IMR-90 (cell line): ENCODE results near the gene CACNA2D3. TPM values are rescaled to one million over a fixed set of nuclear protein-coding genes. Genes with fewer than 3 reads are reported as not detected.
A peak's percentile ranks its signal among the peaks of the same experiment; 100 is the strongest.

ENCODE experiments used
- ATAC-seq: fragments of 200-7000 bp; cut with Tn5 transposase; 2 replicates; pipeline ENCODE4 v1.9.1; 2020; ENCODE audit warnings: low read depth, mild to moderate bottlenecking, moderate library complexity
- BruUV-seq: library from RNA; stranded (reverse); fragments of 400-500 nt; replicated peaks from 2 replicates; lab custom pipeline; 2021; lab: Mats Ljungman, UMichigan
- CTCF ChIA-PET: fragments of 300-600 bp; formaldehyde crosslinking; extraction: SDS; loops from one replicate; lab custom pipeline; 2021; ENCODE audit warnings: antibody characterized with exemption; lab: Yijun Ruan, JAX
- POLR2A ChIA-PET: fragments of 300-600 bp; sonication (Branson Sonifier 250); formaldehyde crosslinking; loops from one replicate; lab custom pipeline; 2022; ENCODE audit warnings: antibody characterized with exemption; ENCODE audit not compliant: unreplicated experiment; lab: Charles Lee
- DNase-seq: peaks from one replicate; pipeline ENCODE4 v3.0.0; 2013
- H2AFZ ChIP-seq: replicated peaks from 2 replicates; pipeline ENCODE3; 2013; ENCODE audit warnings: low read length, mild to moderate bottlenecking; ENCODE audit not compliant: poor library complexity
- H2AK5ac ChIP-seq: 2 replicates; pipeline ENCODE4 v1.6.1; 2013; ENCODE audit warnings: low read depth, low read length, inconsistent platforms
- H2AK9ac ChIP-seq: replicated peaks from 2 replicates; pipeline ENCODE3; 2013; ENCODE audit warnings: mild to moderate bottlenecking, low read depth, low read length, moderate library complexity; ENCODE audit not compliant: poor library complexity
- H2BK120ac ChIP-seq: 2 replicates; pipeline ENCODE4 v1.6.1; 2013; ENCODE audit warnings: low read depth, low read length, inconsistent platforms
- H2BK15ac ChIP-seq: 3 replicates; pipeline ENCODE4 v1.6.1; 2013; ENCODE audit warnings: low read depth, low read length, inconsistent platforms
- H2BK20ac ChIP-seq: 2 replicates; pipeline ENCODE4 v1.6.1; 2013; ENCODE audit warnings: low read depth, mild to moderate bottlenecking, inconsistent platforms, low read length, moderate library complexity
- H2BK5ac ChIP-seq: 2 replicates; pipeline ENCODE4 v1.6.1; 2013; ENCODE audit warnings: mild to moderate bottlenecking, low read depth, low read length, inconsistent platforms; ENCODE audit not compliant: poor library complexity, severe bottlenecking
- H3K14ac ChIP-seq: replicated peaks from 2 replicates; pipeline ENCODE4 v1.6.1; 2013; ENCODE audit warnings: low read depth, low read length, inconsistent platforms
- H3K18ac ChIP-seq: 2 replicates; pipeline ENCODE4 v1.6.1; 2013; ENCODE audit warnings: low read depth, low read length, control low read depth
- H3K23ac ChIP-seq: 2 replicates; pipeline ENCODE4 v1.6.1; 2013; ENCODE audit warnings: low read depth, low read length, inconsistent platforms
- H3K27ac ChIP-seq: 2 replicates; pipeline ENCODE4 v1.5.1; 2013; ENCODE audit warnings: mild to moderate bottlenecking, control low read depth, low read length; ENCODE audit not compliant: insufficient read depth
- H3K27me3 ChIP-seq: 2 replicates; pipeline ENCODE4 v1.6.1; 2013; ENCODE audit warnings: low read length; ENCODE audit not compliant: control insufficient read depth, insufficient read depth
- H3K36me3 ChIP-seq: 2 replicates; pipeline ENCODE4 v1.6.1; 2013; ENCODE audit warnings: low read length, mixed read lengths; ENCODE audit not compliant: control insufficient read depth, insufficient read depth
- H3K4ac ChIP-seq: 2 replicates; pipeline ENCODE4 v1.6.1; 2013; ENCODE audit warnings: low read depth, low read length, inconsistent platforms
- H3K4me1 ChIP-seq: 2 replicates; pipeline ENCODE4 v1.6.1; 2013; ENCODE audit warnings: low read length, mixed read lengths; ENCODE audit not compliant: control insufficient read depth, insufficient read depth
- H3K4me2 ChIP-seq: 2 replicates; pipeline ENCODE4 v1.6.1; 2013; ENCODE audit warnings: low read depth, mild to moderate bottlenecking, control low read depth, low read length, moderate library complexity
- H3K4me3 ChIP-seq: 2 replicates; pipeline ENCODE4 v1.5.1; 2013; ENCODE audit warnings: low read depth, mild to moderate bottlenecking, control low read depth, low read length, moderate library complexity; ENCODE audit not compliant: insufficient read depth
- H3K56ac ChIP-seq: 2 replicates; pipeline ENCODE4 v1.6.1; 2013; ENCODE audit warnings: low read length, inconsistent platforms; ENCODE audit not compliant: insufficient read depth; ENCODE audit errors: extremely low read depth
- H3K79me1 ChIP-seq, 2 experiments: 2 replicates each; pipeline ENCODE4 v1.6.1; 2013; ENCODE audit warnings: low read length in 2 of 2, inconsistent platforms in 1 of 2, low read depth in 1 of 2
- H3K9ac ChIP-seq: 2 replicates; pipeline ENCODE4 v1.6.1; 2013; ENCODE audit warnings: low read depth, low read length, control low read depth
- H3K9me1 ChIP-seq: 2 replicates; pipeline ENCODE4 v1.6.1; 2013; ENCODE audit warnings: low read length, inconsistent platforms; ENCODE audit not compliant: insufficient read depth
- H3K9me3 ChIP-seq: 2 replicates; pipeline ENCODE4 v1.6.1; 2013; ENCODE audit warnings: low read length; ENCODE audit not compliant: control insufficient read depth, insufficient read depth
- H4K20me1 ChIP-seq: 2 replicates; pipeline ENCODE4 v1.6.1; 2013; ENCODE audit warnings: low read length, inconsistent platforms; ENCODE audit not compliant: insufficient read depth
- H4K5ac ChIP-seq: 2 replicates; pipeline ENCODE4 v1.6.1; 2013; ENCODE audit warnings: mild to moderate bottlenecking, low read depth, low read length, control low read depth
- H4K8ac ChIP-seq, 2 experiments: 2 replicates each; pipeline ENCODE4 v1.6.1; 2013; ENCODE audit warnings: low read depth in 2 of 2, low read length in 2 of 2, control low read depth in 1 of 2, inconsistent platforms in 1 of 2
- H4K91ac ChIP-seq: 2 replicates; pipeline ENCODE4 v1.6.1; 2013; ENCODE audit warnings: low read depth, low read length, inconsistent platforms; ENCODE audit not compliant: insufficient read depth
- CHD1 ChIP-seq: IDR thresholded peaks from 2 replicates; pipeline ENCODE4 v1.6.1; 2012; ENCODE audit warnings: low read depth, low read length, improper control_type of control experiment
- MAFK ChIP-seq: IDR thresholded peaks from 2 replicates; pipeline ENCODE4 v1.6.1; 2012; ENCODE audit warnings: low read depth, low read length, improper control_type of control experiment
- RAD21 ChIP-seq: IDR thresholded peaks from 2 replicates; pipeline ENCODE4 v1.6.1; 2012; ENCODE audit warnings: low read length, improper control_type of control experiment
- RCOR1 ChIP-seq: IDR thresholded peaks from 2 replicates; pipeline ENCODE4 v1.6.1; 2012; ENCODE audit warnings: mild to moderate bottlenecking, low read length, improper control_type of control experiment; ENCODE audit not compliant: insufficient replicate concordance
- SMC3 ChIP-seq: fragments of 150-350 bp; IDR thresholded peaks from 2 replicates; pipeline ENCODE4 v1.6.1; 2016; ENCODE audit warnings: low read depth, mild to moderate bottlenecking, antibody characterized with exemption, low read length, moderate library complexity
- WGBS, 2 experiments: methylation state at CpG; one replicate each; pipeline versions ENCODE4 v1.1.5 to v1.1.7; 2013; ENCODE audit warnings: missing lambda C conversion rate in 2 of 2; ENCODE audit not compliant: insufficient read length in 1 of 2; ENCODE audit errors: extremely low coverage in 2 of 2; 5-methylcytosine and 5-hydroxymethylcytosine counted together
- dilution Hi-C: fragments of 300-500 bp; cut with HindIII; formaldehyde crosslinking; loops from one replicate; pipeline ENCODE4 v1.14.3; 2018; ENCODE audit warnings: low sequenced_read_pairs; ENCODE audit not compliant: unreplicated experiment
- in situ Hi-C: fragments of 300-500 bp; cut with MboI; formaldehyde crosslinking; loops from 3 replicates; pipeline ENCODE4 v1.14.3; 2019; ENCODE audit warnings: low sequenced_read_pairs, inconsistent platforms, mixed read lengths
- intact Hi-C: fragments of 100-400 bp; cut with micrococcal nuclease; formaldehyde crosslinking; loops from 2 replicates; pipeline ENCODE4 v1.10.0; 2022
- polyA plus RNA-seq, 3 experiments: library from polyadenylated mRNA; depleted of rRNA; stranded (reverse); fragments of >200 nt; gene quantifications; 2 replicates each; pipeline ENCODE4 v1.2.3, GENCODE V29; 2012; ENCODE audit warnings: low replicate concordance in 1 of 3
- total RNA-seq: library from RNA; depleted of rRNA; stranded (reverse); fragments of >200 nt; gene quantifications from 2 replicates; pipeline ENCODE4 v1.2.3, GENCODE V29; 2012

Gene CACNA2D3
- total and polyA plus RNA-seq, 2 of the 4 experiments (the other 2 are of a cell fraction): 0.36 to 0.41 TPM

- Histone ChIP-seq H3K23ac (no peak overlapping the region), H3K56ac (no peak overlapping the region), H3K9me1 (peaks cover 10% of the 10 kb centered on the region; the same call in 1 of the 2 replicates), H2BK5ac (peak overlapping the region; percentile 10), H3K36me3 (no peaks in the 10 kb centered on the region), H3K4me3 (no peak overlapping the region), H4K20me1 (no peaks in the 10 kb centered on the region), H4K8ac (peak overlapping the region; percentile 1 to 34; a peak in 2 of 4 replicates), H3K18ac (peak overlapping the region; percentile 44), H3K9me3 (no peaks in the 10 kb centered on the region), H2BK20ac (peak overlapping the region; percentile 45; the same call in 1 of the 2 replicates), H2AK5ac (peak overlapping the region; percentile 14; the same call in 1 of the 2 replicates), H2AK9ac (no peak overlapping the region), H3K14ac (peak overlapping the region; percentile 8; the same call in 1 of the 2 replicates), H3K4ac (peak overlapping the region; percentile 12; the same call in 1 of the 2 replicates), H4K5ac (peak overlapping the region; percentile 22), H3K27me3 (no peaks in the 10 kb centered on the region), H3K27ac (peak overlapping the region; percentile 84; the same call in 1 of the 2 replicates), H3K4me2 (peak overlapping the region; percentile 23; the same call in 1 of the 2 replicates), H2BK120ac (peak overlapping the region; percentile 28; the same call in 1 of the 2 replicates), H3K4me1 (peaks cover 23% of the 10 kb centered on the region), H2AFZ (no peak overlapping the region), H2BK15ac (no peak overlapping the region), H3K79me1 (no peaks in the 10 kb centered on the region), H3K9ac (no peak overlapping the region), H4K91ac (peak overlapping the region; percentile 18; the same call in 1 of the 2 replicates)
- no TSS peak for BruUV-seq
- POLR2A ChIA-PET: no interaction called here
- dilution Hi-C loops (no loop called here), in situ Hi-C loops (no loop called here), intact Hi-C loops (no loop called here)
- DNase-seq (no peak), ATAC-seq (no peak)
- TF ChIP-seq SMC3 (no peak), MAFK (no peak), RAD21 (no peak), RCOR1 (no peak), CHD1 (no peak)
- CTCF ChIA-PET: interaction anchor here (0.6 kb wide), 1 partner anchor 88 kb away, joined by 4 read pairs; no protein-coding TSS in a partner anchor
- no CpG with 5 or more reads among the region's 2 CpGs for WGBS, 2 experiments
These were observed 939.3 kb downstream of the CACNA2D3 start for GRCh38 chr3:55061720-55062034.
